Measurements from ENCODE around the gene TTL.
"Not testable (repeated sequence)": the region's sequence is repeated elsewhere in the genome, so short reads cannot be mapped to it uniquely, and the experiment has no call there.

The TTL gene

DNA sequence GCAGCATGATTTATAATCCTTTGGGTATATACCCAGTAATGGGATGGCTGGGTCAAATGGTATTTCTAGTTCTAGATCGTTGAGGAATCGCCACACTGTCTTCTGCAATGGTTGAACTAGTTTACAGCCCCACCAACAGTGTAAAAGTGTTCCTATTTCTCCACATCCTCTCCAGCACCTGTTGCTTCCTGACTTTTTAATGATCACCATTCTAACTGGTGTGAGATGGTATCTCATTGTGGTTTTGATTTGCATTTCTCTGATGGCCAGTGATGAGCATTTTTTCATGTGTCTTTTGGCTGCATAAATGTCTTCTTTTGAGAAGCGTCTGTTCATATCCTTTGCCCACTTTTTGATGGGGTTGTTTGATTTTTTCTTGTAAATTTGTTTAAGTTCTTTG is 42.3 kb downstream of the TTL start:
- not testable (repeated sequence) for DNase-seq

GRCh38 chr2:112528541-112528940 is 46.6 kb downstream of the TTL start:
- DNase-seq = no peak

- DNase-seq = no peak
Observed at GRCh38 chr2:112529757-112530156, 47.8 kb downstream of the TTL start.

- no peak for DNase-seq
Observed at GRCh38 chr2:112530728-112531127, 48.8 kb downstream of the TTL start.

DNA sequence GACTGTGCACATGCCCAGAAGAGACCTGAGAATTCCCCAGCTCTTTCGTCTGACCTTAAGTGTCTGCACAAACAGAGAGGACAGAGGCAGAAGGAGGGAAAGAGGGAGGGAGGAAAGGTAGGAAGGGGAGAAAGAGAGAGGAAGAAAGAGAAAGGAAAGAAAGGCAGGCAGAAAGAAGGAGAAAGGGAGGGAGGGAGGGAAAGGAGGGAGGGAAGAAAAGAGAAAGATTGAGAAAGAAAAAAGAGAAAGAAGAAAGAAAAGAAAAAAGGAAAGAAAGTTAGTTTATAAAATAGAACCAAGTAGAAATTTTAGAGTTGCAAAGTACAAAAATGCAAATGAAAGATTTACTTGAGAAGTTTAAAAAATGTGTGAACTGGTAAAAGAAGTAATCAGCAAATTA is 52.9 kb downstream of the TTL start:
- no peak for DNase-seq

DNA sequence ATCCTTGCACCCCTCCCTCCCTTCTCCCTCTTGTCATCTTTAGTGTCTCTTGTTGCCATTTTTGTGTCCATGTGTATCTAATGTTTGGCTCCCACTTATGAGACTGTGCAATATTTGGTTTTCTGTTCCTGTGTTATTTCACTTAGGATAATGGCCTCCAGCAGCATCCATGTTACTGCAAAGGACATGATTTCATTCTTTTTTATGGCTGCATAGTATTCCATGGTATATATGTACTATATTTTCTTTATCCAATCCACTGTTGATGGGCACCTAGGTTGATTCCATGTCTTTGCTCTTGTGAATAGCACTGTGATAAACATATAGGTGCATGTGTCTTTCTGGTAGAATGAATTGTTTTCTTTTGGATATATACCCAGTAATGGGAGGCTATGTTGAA is 54.7 kb downstream of the TTL start:
- not testable (repeated sequence) for DNase-seq

GRCh38 chr2:112539306-112539705 is 57.4 kb downstream of the TTL start:
- DNase-seq = no peak

DNA sequence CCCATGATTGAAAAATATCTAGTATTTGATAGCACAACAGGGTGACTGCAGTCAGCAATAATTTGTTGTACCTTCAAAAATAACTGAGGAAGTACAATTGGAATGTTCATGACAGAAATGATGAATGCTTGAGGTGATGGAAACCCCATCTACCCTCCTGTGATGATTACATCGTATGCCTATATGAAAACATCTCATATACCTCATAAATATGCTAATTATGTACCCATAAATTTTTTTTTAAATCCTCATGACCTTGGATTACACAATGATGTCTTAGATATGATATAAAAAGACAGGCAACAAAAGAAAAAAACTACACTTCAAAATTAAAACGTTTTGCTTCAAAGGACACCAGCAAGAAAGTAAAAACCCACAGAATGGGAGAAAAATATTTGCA is 59.0 kb downstream of the TTL start:
- DNase-seq = no peak

- peak in 1 of 2 donors; percentile 55 for DNase-seq
Observed at GRCh38 chr2:112541315-112542122, 59.6 kb downstream of the TTL start.

GRCh38 chr2:112542123-112542983 is 60.4 kb downstream of the TTL start, which contains the start of gene POLR1B:
Gene POLR1B, plus strand, starts transcription at chr2:112542465. Its CDS starts 30 bp downstream, at chr2:112542495.
- DNase-seq = peak; percentile 63 to 79

DNA sequence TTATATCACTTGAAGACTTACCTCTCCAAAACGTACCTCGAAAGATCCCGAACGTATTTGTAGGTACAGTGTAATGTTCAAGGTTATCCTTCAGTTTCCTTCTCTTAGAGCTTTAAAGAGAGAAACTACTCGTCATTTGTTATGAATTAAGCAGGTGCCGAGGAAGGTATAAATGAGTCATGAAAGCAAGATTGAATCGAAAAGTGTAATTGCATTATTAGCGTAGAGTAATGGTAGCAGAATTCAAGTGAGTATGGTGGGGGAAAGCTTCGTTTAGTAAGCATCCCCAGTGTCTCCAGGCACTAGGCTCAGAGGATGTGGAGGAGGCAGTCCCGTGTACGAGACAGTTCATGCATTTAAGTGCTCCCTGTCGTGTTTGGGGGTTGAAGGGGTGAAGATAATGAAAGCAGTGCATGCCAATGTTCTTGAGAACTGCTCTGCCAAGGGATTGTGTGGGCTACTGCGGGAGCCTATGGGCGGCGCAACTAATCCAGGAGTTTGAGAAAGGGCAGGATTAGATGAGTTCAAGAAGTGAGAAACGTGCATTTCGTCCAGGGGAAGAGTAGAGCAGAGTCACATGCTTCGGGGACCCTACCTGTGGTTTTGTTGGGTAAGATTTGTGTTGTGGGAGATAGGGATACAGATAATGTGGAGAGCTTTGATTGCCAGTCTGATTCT is 61.2 kb downstream of the TTL start:
- DNase-seq = peak in 1 of 2 donors; percentile 7

GRCh38 chr2:112547333-112547732 is 65.4 kb downstream of the TTL start:
- DNase-seq = no peak

DNA sequence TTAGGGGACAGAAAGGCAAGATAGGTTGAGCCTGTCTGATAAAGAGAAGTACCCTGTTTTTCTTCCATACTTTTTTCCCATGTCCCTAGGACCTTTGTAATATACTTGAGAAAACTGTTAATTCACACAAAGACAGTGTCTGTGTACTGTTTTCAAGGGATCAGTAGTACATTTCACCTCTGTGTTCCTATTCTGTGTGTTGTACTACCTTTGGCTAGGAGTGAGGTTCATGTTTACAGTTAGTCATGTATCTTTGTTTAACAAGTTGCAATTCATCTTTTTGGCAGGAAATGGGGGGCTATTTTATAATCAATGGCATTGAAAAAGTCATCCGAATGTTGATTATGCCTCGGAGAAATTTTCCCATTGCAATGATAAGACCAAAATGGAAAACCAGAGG is 67.0 kb downstream of the TTL start:
- DNase-seq = no peak

- DNase-seq = no peak
Observed at GRCh38 chr2:112566104-112566503, 84.1 kb downstream of the TTL start.

DNA sequence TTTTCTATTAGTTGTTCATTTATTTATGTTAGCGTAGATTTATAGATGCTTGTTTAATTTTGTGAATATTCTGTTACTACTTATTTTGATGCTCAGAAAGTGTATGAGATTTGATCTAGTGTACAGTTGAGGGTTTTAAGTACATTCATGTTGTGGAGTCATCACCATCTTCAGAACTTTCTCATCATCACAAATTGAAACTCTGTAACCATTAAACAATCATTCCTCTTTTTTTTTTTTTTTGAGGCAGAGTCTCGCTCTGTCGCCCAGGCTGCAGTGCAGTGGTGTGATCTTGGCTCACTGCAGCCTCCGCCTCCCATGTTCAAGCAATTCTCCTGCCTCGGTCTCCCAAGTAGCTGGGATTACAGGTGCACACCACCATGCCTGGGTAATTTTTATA is 84.6 kb downstream of the TTL start:
- not testable (repeated sequence) for DNase-seq

DNA sequence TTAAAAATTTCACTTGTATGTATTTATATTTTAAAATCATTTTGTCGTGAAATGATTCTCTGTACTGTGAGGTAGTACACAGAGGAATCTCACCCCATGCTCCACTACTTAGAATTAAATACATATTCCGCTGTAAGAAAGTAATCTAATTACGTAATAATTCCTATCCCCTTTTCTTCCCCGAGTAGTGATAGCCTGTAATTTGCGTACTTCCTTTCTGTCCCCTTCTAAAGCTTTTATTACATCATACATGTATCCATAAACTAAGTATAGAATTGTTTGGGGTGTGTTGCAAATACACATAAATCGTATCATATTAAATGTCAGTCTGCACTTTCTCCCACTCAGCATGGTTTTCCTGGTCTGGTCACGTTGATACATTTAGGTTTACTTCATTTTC is 90.0 kb downstream of the TTL start:
- no peak for DNase-seq

DNA sequence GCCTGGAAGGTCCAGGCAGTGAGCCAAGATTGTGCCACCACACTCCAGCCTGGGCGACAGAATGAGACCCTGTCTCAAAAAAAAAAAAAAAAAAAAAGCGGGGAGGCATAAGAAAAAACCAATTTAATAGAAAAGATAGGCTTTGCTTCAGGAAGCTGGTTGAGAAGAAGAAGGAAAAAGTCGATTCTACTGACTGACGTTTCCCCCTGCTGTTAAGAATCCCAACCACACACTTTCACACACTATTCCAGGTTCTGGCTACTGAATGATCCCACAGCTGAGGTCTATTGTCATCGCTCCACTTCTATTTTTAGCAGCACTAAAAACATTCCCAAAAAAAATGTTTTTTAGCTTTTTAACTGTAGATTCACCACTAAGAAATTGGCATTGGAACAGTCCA is 95.8 kb downstream of the TTL start:
- DNase-seq = no peak

GRCh38 chr2:112579241-112579640 is 97.3 kb downstream of the TTL start:
- no peak for DNase-seq

DNA sequence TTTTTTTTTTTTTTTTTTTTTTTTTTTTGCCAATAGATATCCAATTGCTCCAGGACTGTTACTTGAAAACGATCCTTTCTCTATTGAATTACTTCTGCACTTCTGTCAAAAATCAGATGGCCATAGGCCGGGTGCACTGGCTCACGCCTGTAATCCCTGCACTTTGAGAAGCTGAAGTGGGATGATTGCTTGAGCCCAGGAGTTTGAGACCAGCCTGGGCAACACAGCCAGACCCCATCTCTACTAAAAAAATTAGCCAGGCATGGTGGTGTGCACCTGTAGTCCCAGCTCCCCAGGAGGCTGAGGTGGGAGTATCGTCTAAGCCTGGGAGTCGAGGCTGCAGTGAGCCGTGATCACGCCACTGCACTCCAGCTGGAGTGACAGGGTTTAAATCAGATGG is 98.1 kb downstream of the TTL start:
- DNase-seq = no peak

GRCh38 chr2:112582314-112582746 is 100.4 kb downstream of the TTL start:
- peak; percentile 24 to 80 for DNase-seq

DNA sequence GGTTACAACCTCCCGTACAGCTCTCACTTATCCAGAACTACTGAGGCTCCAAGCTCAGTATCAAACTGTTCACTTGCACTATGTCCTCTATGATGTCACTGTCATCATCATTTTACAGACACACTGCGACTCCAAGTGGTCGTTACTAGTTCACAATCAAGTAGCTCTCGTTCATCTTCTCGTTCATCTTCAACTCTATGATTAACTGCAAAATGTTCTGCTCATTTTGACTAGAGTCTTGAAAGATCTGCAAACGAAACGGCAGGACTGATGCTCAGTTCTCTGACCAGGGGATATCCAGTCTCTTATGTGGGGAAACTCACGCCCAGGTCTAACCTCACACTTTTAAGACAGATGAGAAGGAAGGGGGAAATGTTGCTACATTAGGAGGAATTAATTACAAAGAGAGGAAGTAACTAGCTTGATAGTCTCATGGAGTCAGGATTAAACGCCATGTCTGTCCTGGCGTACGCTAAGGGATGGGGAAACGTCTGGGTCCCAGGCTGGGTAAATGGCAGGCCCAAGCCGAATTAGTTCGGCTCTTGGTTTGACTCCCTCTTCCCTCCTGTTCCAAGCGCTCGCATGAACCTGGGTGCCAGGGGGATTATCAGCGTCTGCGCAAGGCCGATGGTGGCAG is 101.7 kb downstream of the TTL start:
- peak in 1 of 2 donors; percentile 23 for DNase-seq

DNA sequence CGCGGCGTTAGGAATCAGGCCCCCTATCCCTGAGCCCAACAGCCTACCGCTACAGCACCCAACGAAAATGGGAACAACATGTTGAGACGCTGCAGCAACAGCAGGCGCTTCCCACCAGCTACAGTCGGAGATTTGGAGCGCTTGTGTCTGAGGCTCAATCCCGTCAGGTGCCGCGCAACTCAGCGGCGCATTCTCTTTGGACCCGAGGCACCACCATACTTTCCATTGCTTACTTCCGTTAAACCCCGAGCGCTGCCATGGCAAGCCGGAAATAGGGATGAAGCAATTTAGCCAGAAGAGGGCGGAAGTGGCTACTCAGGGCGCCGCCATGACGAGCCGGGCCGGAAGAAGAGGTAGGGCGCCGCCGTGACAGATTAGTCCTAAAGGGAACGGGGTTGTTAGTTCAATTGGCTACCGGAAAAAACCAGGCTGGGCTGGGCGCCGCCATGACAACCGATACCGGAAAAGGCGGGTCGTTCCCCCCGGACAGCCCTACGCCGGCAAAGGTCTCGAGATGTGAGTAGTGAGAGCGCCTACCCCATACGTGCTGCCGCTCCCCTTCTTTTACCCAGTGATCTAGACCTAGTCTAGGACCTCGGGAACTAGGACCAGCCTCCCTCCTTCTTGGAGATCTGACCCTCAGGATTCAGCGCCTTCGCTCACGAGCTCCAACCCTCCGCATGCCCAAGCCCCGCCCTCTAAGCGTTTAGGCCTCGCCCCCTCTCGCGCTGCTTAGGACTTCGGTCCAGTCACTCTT is 102.4 kb downstream of the TTL start, which contains the start of gene CHCHD5:
Gene CHCHD5 (plus strand): TSS at position 476 of the 757 bp plus-strand sequence. CDS start 39 bp downstream, at position 515.
- DNase-seq = peak; percentile 95 to 96

All from CD4-positive, alpha-beta T cell treated with Interferon alpha-2 for 1 hour (primary cell).